ENCODE data around the gene HKDC1. TPM values are rescaled to one million over a fixed set of nuclear protein-coding genes. Genes with fewer than 3 reads are reported as not detected.

HKDC1 gene
- total and polyA plus RNA-seq, 10 of the 15 experiments (the other 5 are each of a cell fraction or from before 2014, with no cell fraction given): 0.04 to 0.34 (median 0.13) TPM; not detected in 5

- intact Hi-C loops (cut with micrococcal nuclease; ENCODE audit: unreplicated experiment): no loop called here
- DNase-seq (ENCODE audit: low read depth, low spot score) (no peak), ATAC-seq (no peak), FAIRE-seq (no peak)
- H2AFZ ChIP-seq (ENCODE audit: control insufficient read depth, low read depth, low read length): no peak overlapping the region
- POLR2A ChIA-PET: no interaction called here
- no peaks in the 10 kb centered on the region for H3K36me3 ChIP-seq (ENCODE audit: control insufficient read depth in 2 of 2, insufficient read depth in 2 of 2, low read length in 1 of 2)
- SMC1A ChIA-PET (ENCODE audit: uncharacterized antibody, unreplicated experiment): no interaction called here
- no TSS peak for BruUV-seq (replicated peaks)
- no peaks in the 10 kb centered on the region for H3K79me2 ChIP-seq (ENCODE audit: control insufficient read depth, insufficient read depth, low read length)
- WGBS (ENCODE audit: insufficient coverage, insufficient replicate concordance, low lambda C conversion rate, missing lambda C conversion rate): 44% methylated on average over 2 of the region's 3 CpGs
- no peaks in the 10 kb centered on the region for H4K20me1 ChIP-seq (ENCODE audit: control insufficient read depth, insufficient read depth)
- no peaks in the 10 kb centered on the region for H3K4me1 ChIP-seq (ENCODE audit: control insufficient read depth, insufficient read depth, low read length)
- no peaks in the 10 kb centered on the region for H3K27me3 ChIP-seq (replicated peaks in 1 of 2; ENCODE audit: control insufficient read depth in 2 of 2, insufficient read depth in 2 of 2, low read length in 1 of 2)
- H3K9me3 ChIP-seq (replicated peaks; ENCODE audit: control insufficient read depth, insufficient read depth, low read length): no peaks in the 10 kb centered on the region; the same call in none of the 3 replicates
- TF ChIP-seq SIX5 (IDR thresholded peaks at IDR 0.05; ENCODE audit: low read depth, low read length, severe bottlenecking): no peak
- H3K4me2 ChIP-seq (ENCODE audit: control insufficient read depth, insufficient read depth): no peak overlapping the region
- RAD21 ChIA-PET (ENCODE audit: unreplicated experiment): no interaction called here
- in situ Hi-C loops (cut with MboI): loop anchor here (10.0 kb wide), 1 partner anchor 375 kb away; the partner anchor contains the start of gene FAM241B
- H3K27ac ChIP-seq (ENCODE audit: control insufficient read depth, insufficient read depth): no peak overlapping the region
- no peak overlapping the region for H3K9ac ChIP-seq (ENCODE audit: control insufficient read depth, insufficient read depth, low read length)
- CTCF ChIA-PET: interaction anchor here (1.1 kb wide), 1 partner anchor 18 kb away, joined by 3 read pairs; the partner anchor contains the start of gene HK1
- H3K4me3 ChIP-seq: no peak overlapping the region
Measured at GRCh38 chr10:69259547-69260243, 39.6 kb downstream of the HKDC1 start.

DNA sequence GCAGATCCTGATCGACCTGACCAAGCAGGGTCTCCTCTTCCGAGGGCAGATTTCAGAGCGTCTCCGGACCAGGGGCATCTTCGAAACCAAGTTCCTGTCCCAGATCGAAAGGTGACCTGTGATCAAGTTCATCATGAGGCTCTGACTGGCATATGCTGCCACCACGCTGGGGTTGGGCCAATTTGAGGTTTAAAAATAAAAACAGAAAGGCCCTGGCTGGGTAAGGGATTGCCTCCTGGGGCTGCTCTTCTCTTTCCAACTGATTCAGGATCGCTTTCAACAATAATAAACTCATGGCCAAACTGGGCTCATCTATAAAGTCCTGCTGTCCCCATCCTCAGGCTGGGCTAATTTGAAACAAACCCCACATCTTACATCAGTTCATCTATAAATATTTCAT is 41.1 kb downstream of the HKDC1 start:
- H3K9me3 ChIP-seq (replicated peaks; ENCODE audit: control insufficient read depth, insufficient read depth, low read length): no peaks in the 10 kb centered on the region; the same call in none of the 3 replicates
- H4K20me1 ChIP-seq (ENCODE audit: control insufficient read depth, insufficient read depth): no peaks in the 10 kb centered on the region
- no peaks in the 10 kb centered on the region for H3K79me2 ChIP-seq (ENCODE audit: control insufficient read depth, insufficient read depth, low read length)
- TF ChIP-seq CREB1 (IDR thresholded peaks at IDR 0.05; ENCODE audit: low read depth): no peak
- ChIA-PET POLR2A (no interaction called here), CTCF (no interaction called here), SMC1A (ENCODE audit: uncharacterized antibody, unreplicated experiment) (no interaction called here), RAD21 (ENCODE audit: unreplicated experiment) (no interaction called here)
- no TSS peak for BruUV-seq (replicated peaks)
- 73% methylated on average over 8 of the region's 8 CpGs for WGBS (ENCODE audit: insufficient coverage, insufficient replicate concordance, low lambda C conversion rate, missing lambda C conversion rate)
- H3K4me1 ChIP-seq (ENCODE audit: control insufficient read depth, insufficient read depth, low read length): no peaks in the 10 kb centered on the region
- H3K4me3 ChIP-seq: no peak overlapping the region
- intact Hi-C loops (cut with micrococcal nuclease; ENCODE audit: unreplicated experiment): no loop called here
- DNase-seq (ENCODE audit: low read depth, low spot score): no peak
- H3K36me3 ChIP-seq (ENCODE audit: control insufficient read depth in 2 of 2, insufficient read depth in 2 of 2, low read length in 1 of 2): no peaks in the 10 kb centered on the region
- H3K27ac ChIP-seq (ENCODE audit: control insufficient read depth, insufficient read depth): no peak overlapping the region
- H3K4me2 ChIP-seq (ENCODE audit: control insufficient read depth, insufficient read depth): no peak overlapping the region
- no peak overlapping the region for H2AFZ ChIP-seq (ENCODE audit: control insufficient read depth, low read depth, low read length)
- in situ Hi-C loops (cut with MboI): no loop called here
- no peak for FAIRE-seq
- H3K9ac ChIP-seq (ENCODE audit: control insufficient read depth, insufficient read depth, low read length): no peak overlapping the region
- ATAC-seq: no peak
- H3K27me3 ChIP-seq (replicated peaks in 1 of 2; ENCODE audit: control insufficient read depth in 2 of 2, insufficient read depth in 2 of 2, low read length in 1 of 2): no peaks in the 10 kb centered on the region; a peak in 1 of 4 replicates

Measured in GM12878 (cell line).